Neuronal stem cell (in vitro differentiated cells): ENCODE data around the gene SLC7A5.

Experiments used
- DNase-seq: peaks from one replicate; pipeline ENCODE4 v3.0.0-alpha.2; 2013; ENCODE audit warnings: low spot score
- H2AFZ ChIP-seq: one replicate; pipeline ENCODE4 v1.6.1; 2013; ENCODE audit warnings: mild to moderate bottlenecking, low read length, inconsistent platforms
- H2AK5ac ChIP-seq: 2 replicates; pipeline ENCODE4 v1.6.1; 2013; ENCODE audit warnings: low read depth, mild to moderate bottlenecking, inconsistent platforms, low read length, moderate library complexity, mixed read lengths
- H2BK120ac ChIP-seq: 2 replicates; pipeline ENCODE4 v1.6.1; 2013; ENCODE audit warnings: low read depth, mild to moderate bottlenecking, inconsistent platforms, low read length, moderate library complexity, mixed read lengths
- H2BK12ac ChIP-seq: one replicate; pipeline ENCODE4 v1.6.1; 2013; ENCODE audit warnings: low read length, inconsistent platforms
- H2BK15ac ChIP-seq: 2 replicates; pipeline ENCODE4 v1.6.1; 2013; ENCODE audit warnings: mild to moderate bottlenecking, low read length, inconsistent platforms, mixed read lengths
- H2BK5ac ChIP-seq: one replicate; pipeline ENCODE4 v1.6.1; 2013; ENCODE audit warnings: inconsistent platforms, mild to moderate bottlenecking, low read length, moderate library complexity
- H3K14ac ChIP-seq: one replicate; pipeline ENCODE4 v1.6.1; 2013; ENCODE audit warnings: low read length, inconsistent platforms
- H3K18ac ChIP-seq: 2 replicates; pipeline ENCODE4 v1.6.1; 2013; ENCODE audit warnings: low read length, inconsistent platforms
- H3K23ac ChIP-seq: 2 replicates; pipeline ENCODE4 v1.6.1; 2013; ENCODE audit warnings: low read depth, mild to moderate bottlenecking, mixed read lengths, low read length, inconsistent platforms; ENCODE audit not compliant: poor library complexity
- H3K27ac ChIP-seq: replicated peaks from 3 replicates; pipeline ENCODE4 v1.5.1; 2013; ENCODE audit warnings: low read length, inconsistent platforms
- H3K27me3 ChIP-seq, 3 experiments: 2 replicates each; pipeline ENCODE4 v1.6.1; 2013; ENCODE audit warnings: low read length in 3 of 3, mild to moderate bottlenecking in 2 of 3, inconsistent platforms in 1 of 3, low read depth in 1 of 3, mixed read lengths in 1 of 3, moderate library complexity in 1 of 3; ENCODE audit not compliant: control insufficient read depth in 3 of 3, insufficient read depth in 3 of 3
- H3K36me3 ChIP-seq, 2 donors: replicated peaks in 1 of 2; 2 replicates each; pipeline ENCODE4 v1.6.1; 2013; ENCODE audit warnings: low read length in 2 of 2; ENCODE audit not compliant: control insufficient read depth in 2 of 2, insufficient read depth in 2 of 2
- H3K4ac ChIP-seq: 2 replicates; pipeline ENCODE4 v1.6.1; 2013; ENCODE audit warnings: inconsistent platforms, mild to moderate bottlenecking, low read length, moderate library complexity
- H3K4me1 ChIP-seq, 2 donors: 1 replicate in 1 of 2; 2 replicates in 1 of 2; pipeline ENCODE4 v1.6.1; 2013; ENCODE audit warnings: low read length in 2 of 2, low read depth in 1 of 2; ENCODE audit not compliant: control insufficient read depth in 2 of 2, insufficient read depth in 1 of 2
- H3K4me2 ChIP-seq: one replicate; pipeline ENCODE4 v1.6.1; 2013; ENCODE audit warnings: mild to moderate bottlenecking, low read length, inconsistent platforms; ENCODE audit not compliant: insufficient read depth, poor library complexity, severe bottlenecking
- H3K4me3 ChIP-seq, 2 donors: 2 replicates each; pipeline ENCODE4 v1.5.1; 2013; ENCODE audit warnings: low read length in 2 of 2, mild to moderate bottlenecking in 2 of 2, inconsistent platforms in 1 of 2, moderate library complexity in 1 of 2
- H3K79me1 ChIP-seq: one replicate; pipeline ENCODE4 v1.6.1; 2013; ENCODE audit warnings: low read depth, mild to moderate bottlenecking, inconsistent platforms, low read length, moderate library complexity
- H3K9ac ChIP-seq: one replicate; pipeline ENCODE4 v1.6.1; 2013; ENCODE audit warnings: mild to moderate bottlenecking, low read depth, low read length, inconsistent platforms; ENCODE audit not compliant: poor library complexity
- H3K9me3 ChIP-seq, 2 donors: replicated peaks in 1 of 2; 2 replicates each; pipeline versions ENCODE3 to v1.6.1; 2013; ENCODE audit warnings: low read length in 2 of 2, mild to moderate bottlenecking in 2 of 2, inconsistent platforms in 1 of 2, low read depth in 1 of 2, mixed read lengths in 1 of 2, moderate library complexity in 1 of 2; ENCODE audit not compliant: control insufficient read depth in 2 of 2, insufficient read depth in 1 of 2
- H4K8ac ChIP-seq: one replicate; pipeline ENCODE4 v1.6.1; 2013; ENCODE audit warnings: low read depth, mild to moderate bottlenecking, inconsistent platforms, low read length, moderate library complexity
- H4K91ac ChIP-seq: one replicate; pipeline ENCODE4 v1.6.1; 2013; ENCODE audit warnings: low read length, low read depth, mild to moderate bottlenecking, inconsistent platforms; ENCODE audit not compliant: poor library complexity
- WGBS, 2 donors: extraction: QIAGEN DNeasy Blood & Tissue Kit; methylation state at CpG; one replicate each; pipeline ENCODE4 v1.1.7; 2013; ENCODE audit warnings: missing lambda C conversion rate in 2 of 2, mixed read lengths in 1 of 2; ENCODE audit not compliant: insufficient read length in 2 of 2, insufficient replicate concordance in 1 of 2; ENCODE audit errors: extremely low coverage in 2 of 2; 5-methylcytosine and 5-hydroxymethylcytosine counted together

Gene SLC7A5

DNA sequence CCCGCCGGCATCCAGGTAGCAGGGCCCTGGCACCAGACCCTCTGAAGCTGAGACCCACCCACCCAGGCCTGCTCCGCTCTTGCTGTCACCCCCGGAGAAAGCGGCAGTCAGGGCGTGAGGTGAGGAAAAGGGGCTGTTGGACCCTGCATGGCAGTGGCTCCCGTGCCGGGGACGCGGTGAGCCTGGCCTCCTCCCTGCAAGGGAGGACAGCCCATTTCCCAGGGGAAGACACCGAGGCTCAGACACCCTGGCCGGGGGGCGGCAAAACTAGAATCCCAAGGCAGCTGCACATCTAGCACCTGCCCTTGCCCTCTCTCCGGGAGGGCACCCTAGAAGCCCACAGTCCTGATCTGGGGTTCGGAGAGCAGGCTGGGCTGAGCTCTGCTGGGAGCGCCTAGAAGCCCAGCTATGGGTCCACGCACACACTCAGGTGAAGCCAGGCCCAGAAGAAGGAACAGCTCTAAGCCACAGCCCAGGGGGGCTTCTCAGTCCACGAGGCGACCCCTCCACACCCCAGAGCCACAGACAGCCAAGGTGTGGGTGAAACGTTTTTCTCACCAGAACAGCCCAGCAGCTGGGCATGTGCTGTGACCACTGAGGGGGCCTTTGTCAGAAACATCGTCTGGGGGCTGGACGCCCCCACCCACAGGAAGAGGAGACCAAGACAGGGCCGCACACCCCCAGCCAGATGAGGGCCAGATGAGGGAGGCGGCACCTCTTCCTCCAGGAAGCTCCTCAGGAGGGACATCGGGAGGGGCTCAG is 22.4 kb downstream of the SLC7A5 start:
- Histone ChIP-seq H3K4me2 (no peak overlapping the region), H3K27ac (no peak overlapping the region), H2AK5ac (peak overlapping the region; percentile 99), H3K4ac (peak overlapping the region; percentile 79), H3K23ac (no peak overlapping the region), H4K91ac (peak overlapping the region; percentile 48), H4K8ac (no peak overlapping the region), H3K14ac (peak overlapping the region; percentile 84), H3K18ac (peak overlapping the region; percentile 86), H2AFZ (no peak overlapping the region), H3K36me3 (peaks cover 5 to 38% of the 10 kb centered on the region in 2 donors), H2BK15ac (peak overlapping the region; percentile 95), H3K79me1 (peaks cover 7% of the 10 kb centered on the region), H3K27me3 (no peaks in the 10 kb centered on the region), H3K4me1 (peaks cover 8 to 18% of the 10 kb centered on the region in 2 donors), H3K4me3 (no peak overlapping the region), H2BK12ac (peak overlapping the region; percentile 50), H2BK120ac (no peak overlapping the region), H2BK5ac (peak overlapping the region; percentile 83), H3K9me3 (no peaks in the 10 kb centered on the region), H3K9ac (peak overlapping the region; percentile 38)
- no peak for DNase-seq
- WGBS, 2 donors: no CpG with 5 or more reads among the region's 25 CpGs

DNA sequence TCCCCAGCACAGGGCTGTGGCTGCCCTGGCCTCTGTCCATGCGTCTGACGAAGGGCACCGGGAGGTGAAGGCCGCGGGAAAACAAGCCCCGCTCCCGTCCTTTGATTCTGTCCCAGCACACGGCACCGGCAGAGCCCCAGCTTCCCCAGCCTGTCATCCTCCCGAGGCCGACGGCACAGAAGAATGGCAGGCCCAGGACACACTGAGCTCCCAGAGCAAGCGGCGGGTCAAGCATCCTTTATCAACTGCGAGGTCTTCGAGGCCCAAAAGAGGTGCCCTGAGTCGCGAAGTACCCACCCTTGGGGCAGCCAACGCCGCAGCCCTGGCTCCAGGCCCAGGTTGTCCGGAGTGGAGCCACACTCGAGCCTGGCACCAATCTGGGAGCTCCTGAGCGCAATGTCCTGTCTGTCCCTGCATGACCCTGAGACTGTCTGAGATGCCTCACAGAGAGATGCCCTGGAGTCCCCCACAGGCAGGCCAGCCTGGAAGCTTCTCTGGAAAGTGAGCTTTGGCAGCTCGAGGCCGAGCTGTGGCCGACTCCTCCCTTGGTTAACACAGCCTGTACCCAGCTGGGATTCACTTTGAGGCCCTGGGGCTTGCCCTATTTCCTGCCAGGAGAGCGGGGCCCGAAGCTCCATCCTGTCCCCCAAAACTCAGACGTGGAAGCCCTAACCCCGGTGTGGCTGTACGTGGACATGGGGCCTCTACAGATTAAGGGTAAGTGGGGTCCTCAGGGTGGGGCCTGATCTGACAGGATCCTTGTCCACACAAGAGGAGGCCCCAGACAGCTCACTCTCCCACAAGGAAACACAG is 23.3 kb downstream of the SLC7A5 start:
- Histone ChIP-seq H3K79me1 (peaks cover 7% of the 10 kb centered on the region), H3K4me2 (no peak overlapping the region), H2AFZ (no peak overlapping the region), H3K9me3 (no peaks in the 10 kb centered on the region), H2AK5ac (peak overlapping the region; percentile 33), H2BK120ac (no peak overlapping the region), H3K4me3 (no peak overlapping the region), H3K4ac (no peak overlapping the region), H2BK15ac (peak overlapping the region; percentile 95), H3K4me1 (peaks cover 8 to 18% of the 10 kb centered on the region in 2 donors), H4K8ac (no peak overlapping the region), H3K27ac (no peak overlapping the region), H3K18ac (peak overlapping the region; percentile 86), H3K36me3 (peaks cover 5 to 41% of the 10 kb centered on the region in 2 donors), H4K91ac (no peak overlapping the region), H3K9ac (no peak overlapping the region), H3K27me3 (no peaks in the 10 kb centered on the region), H3K23ac (peak overlapping the region; percentile 71), H3K14ac (no peak overlapping the region), H2BK5ac (peak overlapping the region; percentile 83), H2BK12ac (peak overlapping the region; percentile 50)
- DNase-seq: no peak
- no CpG with 5 or more reads among the region's 31 CpGs for WGBS, 2 donors

DNA sequence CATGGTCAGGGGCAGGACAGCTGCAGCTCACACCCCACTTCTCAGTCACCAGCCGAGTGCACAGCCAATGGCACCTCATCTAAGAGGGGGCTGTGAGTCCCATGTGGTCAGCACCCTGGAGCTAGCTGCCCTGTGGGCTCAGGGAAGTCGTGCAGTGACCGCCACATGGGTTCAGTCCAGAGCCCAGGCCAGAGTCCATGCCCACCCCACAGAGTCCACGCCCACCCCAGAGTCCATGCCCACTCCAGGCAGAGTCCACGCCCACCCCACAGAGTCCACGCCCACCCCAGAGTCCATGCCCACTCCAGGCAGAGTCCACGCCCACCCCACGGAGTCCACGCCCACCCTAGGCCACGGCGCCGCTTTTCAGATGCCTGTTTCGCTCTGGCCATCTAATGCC is 24.1 kb downstream of the SLC7A5 start:
- Histone ChIP-seq H3K79me1 (peaks cover 7% of the 10 kb centered on the region), H3K4me3 (no peak overlapping the region), H2BK12ac (no peak overlapping the region), H3K36me3 (peaks cover 0 to 36% of the 10 kb centered on the region in 2 donors), H3K27me3 (no peaks in the 10 kb centered on the region), H3K14ac (peak overlapping the region; percentile 3), H2AK5ac (peak overlapping the region; percentile 76), H3K9me3 (no peaks in the 10 kb centered on the region), H3K9ac (no peak overlapping the region), H4K91ac (no peak overlapping the region), H3K18ac (peak overlapping the region; percentile 75), H3K4ac (no peak overlapping the region), H3K27ac (no peak overlapping the region), H2AFZ (no peak overlapping the region), H3K4me1 (peaks cover 8 to 18% of the 10 kb centered on the region in 2 donors), H3K4me2 (no peak overlapping the region), H4K8ac (no peak overlapping the region), H3K23ac (no peak overlapping the region), H2BK5ac (peak overlapping the region; percentile 83), H2BK120ac (no peak overlapping the region), H2BK15ac (no peak overlapping the region)
- no CpG with 5 or more reads among the region's 13 CpGs for WGBS, 2 donors
- DNase-seq: no peak

DNA sequence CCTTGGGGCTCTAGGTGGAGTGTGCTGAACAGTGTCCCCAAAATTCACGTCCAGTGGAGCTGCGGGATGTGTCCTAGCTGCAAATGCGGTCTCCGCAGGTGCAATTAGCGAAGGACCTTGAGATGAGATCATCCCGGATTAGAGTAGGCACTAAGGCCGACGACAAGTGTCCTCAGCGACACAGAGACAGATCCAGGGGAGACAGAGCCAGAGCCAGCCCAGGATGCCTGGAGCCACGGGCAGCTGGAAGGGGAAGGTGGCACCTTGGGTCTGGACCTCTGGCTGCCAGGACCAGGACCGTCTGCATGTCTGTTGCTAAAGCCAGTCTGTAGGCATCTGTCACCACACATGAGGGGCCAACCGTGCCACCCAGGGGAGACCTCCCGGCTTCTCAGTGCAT is 24.5 kb downstream of the SLC7A5 start:
- no CpG with 5 or more reads among the region's 13 CpGs for WGBS, 2 donors
- no peak overlapping the region for H3K27ac ChIP-seq
- DNase-seq: no peak
- H4K91ac ChIP-seq: no peak overlapping the region
- no peak overlapping the region for H3K4me3 ChIP-seq
- no peak overlapping the region for H2BK12ac ChIP-seq
- no peak overlapping the region for H3K4me2 ChIP-seq
- H2AK5ac ChIP-seq: peak overlapping the region; percentile 88
- H3K36me3 ChIP-seq: peaks cover 0 to 34% of the 10 kb centered on the region in 2 donors
- H3K14ac ChIP-seq: peak overlapping the region; percentile 3
- H3K4me1 ChIP-seq: peaks cover 8 to 18% of the 10 kb centered on the region in 2 donors
- no peak overlapping the region for H4K8ac ChIP-seq
- H3K23ac ChIP-seq: no peak overlapping the region
- H3K9me3 ChIP-seq: no peaks in the 10 kb centered on the region
- peak overlapping the region; percentile 83 for H2BK5ac ChIP-seq
- H2AFZ ChIP-seq: no peak overlapping the region
- H2BK120ac ChIP-seq: no peak overlapping the region
- H3K9ac ChIP-seq: no peak overlapping the region
- peak overlapping the region; percentile 75 for H3K18ac ChIP-seq
- no peaks in the 10 kb centered on the region for H3K27me3 ChIP-seq
- H2BK15ac ChIP-seq: no peak overlapping the region
- no peak overlapping the region for H3K4ac ChIP-seq
- peaks cover 7% of the 10 kb centered on the region for H3K79me1 ChIP-seq
